H1 (cell line): ENCODE data around the gene UROC1. TPM values are rescaled to one million over a fixed set of nuclear protein-coding genes. Genes with fewer than 3 reads are reported as not detected.

Experiments used
- CTCF ChIA-PET: fragments of 300-600 bp; sonication (Branson Sonifier 250); formaldehyde crosslinking; loops from one replicate; lab custom pipeline; 2021; ENCODE audit not compliant: partially characterized antibody; lab: Charles Lee
- POLR2A ChIA-PET: fragments of 300-600 bp; sonication (Branson Sonifier 250); formaldehyde crosslinking; loops from one replicate; lab custom pipeline; 2021; ENCODE audit warnings: inconsistent platforms; ENCODE audit not compliant: partially characterized antibody; lab: Charles Lee
- DNase-seq, 2 experiments: peaks; one replicate each; pipeline versions ENCODE4 v3.0.0 to v3.0.0-alpha.2; 2010 to 2022; ENCODE audit warnings: low spot score in 2 of 2, low read depth in 1 of 2, mixed read lengths in 1 of 2
- FAIRE-seq: peaks from 2 replicates; lab custom pipeline; 2011; peaks lifted over from hg19 to GRCh38; lab: Jason Lieb, UNC
- H2AFZ ChIP-seq: 2 replicates; pipeline ENCODE4 v1.8.1; 2012; ENCODE audit warnings: low read length, inconsistent platforms
- H2AK5ac ChIP-seq: 2 replicates; pipeline ENCODE4 v1.6.1; 2013; ENCODE audit warnings: low read depth, low read length
- H2BK120ac ChIP-seq: replicated peaks from 2 replicates; pipeline ENCODE3; 2013; ENCODE audit warnings: low read depth, low read length, inconsistent platforms
- H2BK12ac ChIP-seq: 2 replicates; pipeline ENCODE4 v1.6.1; 2013; ENCODE audit warnings: low read depth, low read length
- H2BK15ac ChIP-seq: 2 replicates; pipeline ENCODE4 v1.6.1; 2013; ENCODE audit warnings: low read length
- H2BK20ac ChIP-seq: 2 replicates; pipeline ENCODE4 v1.6.1; 2013; ENCODE audit warnings: low read length
- H2BK5ac ChIP-seq: 2 replicates; pipeline ENCODE4 v1.6.1; 2013; ENCODE audit warnings: low read depth, low read length
- H3K14ac ChIP-seq: 2 replicates; pipeline ENCODE4 v1.6.1; 2013; ENCODE audit warnings: inconsistent platforms; ENCODE audit not compliant: insufficient read length
- H3K18ac ChIP-seq: 2 replicates; pipeline ENCODE4 v1.6.1; 2013; ENCODE audit warnings: low read length; ENCODE audit errors: extremely low read depth
- H3K23ac ChIP-seq: 2 replicates; pipeline ENCODE4 v1.6.1; 2013; ENCODE audit warnings: inconsistent platforms; ENCODE audit not compliant: insufficient read length
- H3K23me2 ChIP-seq: 2 replicates; pipeline ENCODE4 v1.6.1; 2013; ENCODE audit warnings: low read depth, low read length
- H3K27ac ChIP-seq: 2 replicates; pipeline ENCODE4 v1.6.1; 2011; ENCODE audit warnings: low read depth, low read length, inconsistent platforms
- H3K27me3 ChIP-seq, 4 experiments: replicated peaks in 1 of 4; 1 replicate in 1 of 4; 2 replicates in 3 of 4; pipeline versions ENCODE4 v1.6.1 to v1.8.1; 2011 to 2013; ENCODE audit warnings: low read length in 3 of 4, mild to moderate bottlenecking in 3 of 4, inconsistent platforms in 2 of 4, mixed read lengths in 2 of 4, moderate library complexity in 1 of 4; ENCODE audit not compliant: control insufficient read depth in 3 of 4, insufficient read depth in 3 of 4; ENCODE audit errors: extremely low read depth in 1 of 4
- H3K36me3 ChIP-seq, 4 experiments: 2 replicates each; pipeline versions ENCODE4 v1.6.1 to v1.8.1; 2011 to 2013; ENCODE audit warnings: mild to moderate bottlenecking in 4 of 4, low read length in 3 of 4, moderate library complexity in 2 of 4, control low read depth in 1 of 4, inconsistent platforms in 1 of 4; ENCODE audit not compliant: insufficient read depth in 4 of 4, control insufficient read depth in 2 of 4
- H3K4ac ChIP-seq: replicated peaks from 2 replicates; pipeline ENCODE3; 2013; ENCODE audit warnings: low read length, low read depth, mixed read lengths, inconsistent platforms; ENCODE audit not compliant: insufficient read length
- H3K4me1 ChIP-seq, 4 experiments: replicated peaks in 1 of 4; 1 replicate in 1 of 4; 2 replicates in 3 of 4; pipeline versions ENCODE4 v1.6.1 to v1.8.1; 2011 to 2013; ENCODE audit warnings: low read length in 3 of 4, inconsistent platforms in 2 of 4, mixed read lengths in 1 of 4; ENCODE audit not compliant: insufficient read depth in 4 of 4, control insufficient read depth in 3 of 4
- H3K4me2 ChIP-seq, 2 experiments: 2 replicates each; pipeline versions ENCODE4 v1.6.1 to v1.8.1; 2011 to 2013; ENCODE audit warnings: low read depth in 2 of 2, low read length in 2 of 2, control low read depth in 1 of 2, inconsistent platforms in 1 of 2, mild to moderate bottlenecking in 1 of 2; ENCODE audit not compliant: insufficient read depth in 1 of 2
- H3K4me3 ChIP-seq, 4 experiments: fragments of 200-600, 300-600 bp in 1 of 4; sonication (generic), shearing (Covaris generic), sonication (Bioruptor Twin) in 1 of 4; 2 replicates each; pipeline versions ENCODE4 v1.5.1 to v1.8.1; 2011 to 2016; ENCODE audit warnings: low read length in 4 of 4, low read depth in 3 of 4, control low read depth in 2 of 4, inconsistent platforms in 2 of 4, mild to moderate bottlenecking in 2 of 4, mixed read lengths in 1 of 4, moderate library complexity in 1 of 4; ENCODE audit not compliant: insufficient read depth in 2 of 4; ENCODE audit errors: extremely low read depth in 1 of 4
- H3K56ac ChIP-seq: replicated peaks from 2 replicates; pipeline ENCODE3; 2013; ENCODE audit warnings: low read depth, mild to moderate bottlenecking, mixed read lengths, low read length, inconsistent platforms; ENCODE audit not compliant: insufficient read length
- H3K79me1 ChIP-seq: 2 replicates; pipeline ENCODE4 v1.6.1; 2013; ENCODE audit warnings: low read depth, low read length, control low read depth
- H3K79me2 ChIP-seq, 2 experiments: 2 replicates each; pipeline versions ENCODE4 v1.6.1 to v1.8.1; 2012 to 2013; ENCODE audit warnings: low read length in 2 of 2, mild to moderate bottlenecking in 2 of 2, inconsistent platforms in 1 of 2; ENCODE audit not compliant: insufficient read depth in 2 of 2, control insufficient read depth in 1 of 2
- H3K9ac ChIP-seq, 4 experiments: replicated peaks in 1 of 4; 1 replicate in 1 of 4; 2 replicates in 3 of 4; pipeline versions ENCODE4 v1.6.1 to v1.8.1; 2011 to 2013; ENCODE audit warnings: low read depth in 3 of 4, low read length in 3 of 4, control low read depth in 2 of 4, mild to moderate bottlenecking in 2 of 4, moderate library complexity in 2 of 4, inconsistent platforms in 1 of 4; ENCODE audit errors: extremely low read depth in 1 of 4
- H3K9me3 ChIP-seq, 2 experiments: 2 replicates each; pipeline versions ENCODE4 v1.6.1 to v1.8.1; 2012 to 2013; ENCODE audit warnings: mild to moderate bottlenecking in 2 of 2, moderate library complexity in 2 of 2, control low read depth in 1 of 2, inconsistent platforms in 1 of 2, low read depth in 1 of 2, low read length in 1 of 2, mixed read lengths in 1 of 2; ENCODE audit not compliant: insufficient read depth in 2 of 2
- H4K20me1 ChIP-seq, 2 experiments: replicated peaks in 1 of 2; 2 replicates each; pipeline versions ENCODE3 to v1.8.1; 2011 to 2013; ENCODE audit warnings: inconsistent platforms in 2 of 2, low read length in 2 of 2, mild to moderate bottlenecking in 1 of 2; ENCODE audit not compliant: insufficient read depth in 2 of 2, control insufficient read depth in 1 of 2
- H4K5ac ChIP-seq: 2 replicates; pipeline ENCODE4 v1.6.1; 2013; ENCODE audit warnings: low read length, low read depth, mixed read lengths, inconsistent platforms; ENCODE audit not compliant: insufficient read length
- H4K8ac ChIP-seq: 2 replicates; pipeline ENCODE4 v1.8.0; 2013; ENCODE audit warnings: mild to moderate bottlenecking, moderate library complexity, low read length, inconsistent platforms; ENCODE audit not compliant: insufficient read depth; ENCODE audit errors: extremely low read depth
- H4K91ac ChIP-seq: replicated peaks from 2 replicates; pipeline ENCODE3; 2013; ENCODE audit warnings: low read length, mixed read lengths, inconsistent platforms; ENCODE audit not compliant: insufficient read length
- BCL11A ChIP-seq, 2 experiments: IDR thresholded peaks; one replicate each; pipeline ENCODE4 v1.6.1; 2011; ENCODE audit warnings: low read depth in 2 of 2, low read length in 2 of 2, mild to moderate bottlenecking in 2 of 2
- BRCA1 ChIP-seq: IDR thresholded peaks from 2 replicates; pipeline ENCODE4 v1.6.1; 2012; ENCODE audit warnings: low read depth, low read length, improper control_type of control experiment
- CREB1 ChIP-seq: IDR thresholded peaks from 2 replicates; pipeline ENCODE4 v1.6.1; 2012; ENCODE audit warnings: inconsistent platforms
- CTBP2 ChIP-seq: IDR thresholded peaks from 2 replicates; pipeline ENCODE4 v1.7.0; 2011; ENCODE audit warnings: borderline replicate concordance, mild to moderate bottlenecking, moderate library complexity, mixed read lengths, low read length; ENCODE audit not compliant: insufficient read depth, insufficient read length
- EZH2 ChIP-seq: fragments of 200-600 bp; sonication (generic); IDR thresholded peaks from 2 replicates; pipeline ENCODE4 v1.7.1; 2012; ENCODE audit warnings: low read depth, mild to moderate bottlenecking, moderate library complexity, low read length, inconsistent platforms; ENCODE audit not compliant: severe bottlenecking
- GABPA ChIP-seq: IDR thresholded peaks from 2 replicates; pipeline ENCODE4 v1.6.1; 2011; ENCODE audit warnings: mild to moderate bottlenecking, low read length, moderate library complexity, borderline replicate concordance; ENCODE audit not compliant: insufficient read depth
- HDAC6 ChIP-seq: IDR thresholded peaks from one replicate; pipeline ENCODE4 v1.7.1; 2012; ENCODE audit warnings: low read depth, mild to moderate bottlenecking, inconsistent platforms, low read length, moderate library complexity
- KDM4A ChIP-seq: IDR thresholded peaks from one replicate; pipeline ENCODE4 v1.7.1; 2012; ENCODE audit warnings: low read depth, mild to moderate bottlenecking, moderate library complexity, low read length, inconsistent platforms; ENCODE audit not compliant: severe bottlenecking
- MAFK ChIP-seq: IDR thresholded peaks from 2 replicates; pipeline ENCODE4 v1.6.1; 2012; ENCODE audit warnings: low read depth, mild to moderate bottlenecking, improper control_type of control experiment, low read length
- NANOG ChIP-seq: IDR thresholded peaks from 2 replicates; pipeline ENCODE4 v1.6.1; 2011; ENCODE audit warnings: low read length, low read depth, mild to moderate bottlenecking, inconsistent platforms; ENCODE audit not compliant: insufficient read depth, poor library complexity, severe bottlenecking
- PHF8 ChIP-seq: fragments of 200-600 bp; sonication (generic); conservative IDR thresholded peaks from 2 replicates; pipeline ENCODE4 v1.7.1; 2012; ENCODE audit warnings: low read depth, mild to moderate bottlenecking, inconsistent platforms, low read length, moderate library complexity
- POU5F1 ChIP-seq: IDR thresholded peaks from 2 replicates; pipeline ENCODE4 v1.6.1; 2011; ENCODE audit warnings: low read depth, mild to moderate bottlenecking, low read length, moderate library complexity
- RNF2 ChIP-seq: fragments of 200-900, 300-1000 bp; sonication (generic); IDR thresholded peaks from 2 replicates; pipeline ENCODE4 v1.7.1; 2016; ENCODE audit warnings: borderline replicate concordance, low read depth, mild to moderate bottlenecking, antibody characterized with exemption, low read length; ENCODE audit not compliant: poor library complexity, severe bottlenecking; ENCODE audit errors: missing control alignments
- SIRT6 ChIP-seq: IDR thresholded peaks from one replicate; pipeline ENCODE4 v1.7.1; 2012; ENCODE audit warnings: low read length, inconsistent platforms
- WGBS, 2 experiments: shearing (Covaris generic) in 1 of 2; methylation state at CpG; one replicate each; pipeline versions ENCODE4 v1.1.6 to v1.1.7; 2013 to 2015; ENCODE audit warnings: low lambda C conversion rate in 2 of 2, mixed read lengths in 2 of 2, inconsistent platforms in 1 of 2, low coverage in 1 of 2, missing lambda C conversion rate in 1 of 2; ENCODE audit not compliant: insufficient replicate concordance in 2 of 2, insufficient coverage in 1 of 2, insufficient read length in 1 of 2; ENCODE audit errors: extremely low coverage in 1 of 2, missing lambda C conversion rate in 1 of 2; 5-methylcytosine and 5-hydroxymethylcytosine counted together
- polyA plus RNA-seq, 7 experiments: library from polyadenylated mRNA; depleted of rRNA in 3 of 7; stranded (reverse) in 5 of 7; unstranded in 2 of 7; fragments of >200 nt in 5 of 7; fragments of 200-250 nt in 2 of 7; gene quantifications; 1 replicate in 5 of 7; 2 replicates in 1 of 7; 4 replicates in 1 of 7; pipeline versions ENCODE4 v1.2.1 to v1.2.3, GENCODE V29; 2011 to 2013; ENCODE audit warnings: missing spikeins in 2 of 7, mixed read lengths in 2 of 7
- total RNA-seq: library from RNA; stranded (reverse); fragmentation: NEBNext Ultra II Directional; extraction: Animal tissue kit (Norgen Biotek cat#: 25700); gene quantifications from 2 replicates; pipeline ENCODE4 v1.2.1, GENCODE V29; 2021

The UROC1 gene
- total and polyA plus RNA-seq, 2 of the 8 experiments (the other 6 are each of a cell fraction or from before 2014, with no cell fraction given): 0.03 TPM; not detected in 1

GRCh38 chr3:126459763-126460127 is 57.8 kb downstream of the UROC1 start:
- Histone ChIP-seq H3K18ac (no peak overlapping the region), H2BK120ac (no peak overlapping the region), H3K23me2 (no peaks in the 10 kb centered on the region), H3K14ac (no peak overlapping the region), H3K27ac (no peak overlapping the region), H3K4me1 (no peaks in the 10 kb centered on the region), H4K91ac (no peak overlapping the region), H3K56ac (no peak overlapping the region), H3K9me3 (no peaks in the 10 kb centered on the region), H2BK20ac (no peak overlapping the region), H3K27me3 (no peaks in the 10 kb centered on the region), H2BK5ac (no peak overlapping the region), H3K4me2 (no peak overlapping the region), H4K20me1 (peaks cover 0 to 12% of the 10 kb centered on the region in 2 experiments), H3K23ac (no peak overlapping the region), H3K79me2 (no peaks in the 10 kb centered on the region; a peak in 1 of 4 replicates), H4K5ac (no peak overlapping the region), H4K8ac (no peak overlapping the region), H2BK12ac (no peak overlapping the region), H3K79me1 (peaks cover 6% of the 10 kb centered on the region; the same call in 1 of the 2 replicates), H2AFZ (no peak overlapping the region), H3K4ac (no peak overlapping the region), H3K4me3 (no peak overlapping the region), H3K36me3 (peaks cover 15 to 73% (median 39%) of the 10 kb centered on the region in 4 experiments; a peak in 6 of 8 replicates), H2AK5ac (no peak overlapping the region), H3K9ac (no peak overlapping the region), H2BK15ac (no peak overlapping the region)
- 96% methylated on average over 9 of the region's 9 CpGs; no CpG with 5 or more reads in 1 of the 2 experiments for WGBS, 2 experiments
- no peak for FAIRE-seq
- CTCF ChIA-PET: interaction anchor here (0.9 to 1.4 kb wide), 3 partner anchors 12 to 19 kb away, joined by 3 to 4 read pairs (median 3); no protein-coding TSS in a partner anchor
- no peak for DNase-seq
- POLR2A ChIA-PET: interaction anchor here (0.9 to 3.3 kb wide), 3 partner anchors 8 to 12 kb away, joined by 3 to 20 read pairs (median 4); no protein-coding TSS in a partner anchor
- TF ChIP-seq NANOG (no peak), SIRT6 (no peak), CTBP2 (no peak), POU5F1 (no peak), BCL11A (IDR thresholded peaks at IDR 0.05; ENCODE audit: low read depth in 2 of 2, low read length in 2 of 2) (no peak), GABPA (no peak), CREB1 (no peak), PHF8 (no peak), HDAC6 (no peak), BRCA1 (no peak), EZH2 (no peak), RNF2 (no peak), MAFK (no peak), KDM4A (no peak)
